ENCODE results near the gene SLC44A2. TPM values are rescaled to one million over a fixed set of nuclear protein-coding genes. Genes with fewer than 3 reads are reported as not detected.

The SLC44A2 gene
- total RNA-seq, 1 donor, result 49.9 TPM

GRCh38 chr19:10583036-10583776 is 42.1 kb upstream of the SLC44A2 start:
- H3K27me3 ChIP-seq (ENCODE audit: insufficient read depth, low read length), result peaks cover 16% of the 10 kb centered on the region

GRCh38 chr19:10586396-10586795 is 39.0 kb upstream of the SLC44A2 start:
- no peak overlapping the region for H3K27ac ChIP-seq (ENCODE audit: low read depth, low read length)
- no peak for DNase-seq (ENCODE audit: insufficient read length, low spot score, missing footprints)
- peaks cover 16% of the 10 kb centered on the region for H3K27me3 ChIP-seq (ENCODE audit: insufficient read depth, low read length)
- no peak for TF ChIP-seq CTCF (IDR thresholded peaks at IDR 0.05; ENCODE audit: extremely low read depth, low read depth, low read length)
- H2AFZ ChIP-seq (ENCODE audit: low read length), result no peak overlapping the region
- no peaks in the 10 kb centered on the region for H4K20me1 ChIP-seq (ENCODE audit: insufficient read depth, low read length)
- no peak overlapping the region for H3K4me2 ChIP-seq (ENCODE audit: insufficient read depth, low read length)
- no peaks in the 10 kb centered on the region for H3K36me3 ChIP-seq (ENCODE audit: insufficient read depth, low read length)
- H3K9me3 ChIP-seq (ENCODE audit: low read depth, low read length), result no peaks in the 10 kb centered on the region
- H3K79me2 ChIP-seq (ENCODE audit: insufficient read depth, low read length), result no peaks in the 10 kb centered on the region
- H3K4me3 ChIP-seq (ENCODE audit: insufficient read depth, low read length), result no peak overlapping the region
- no peaks in the 10 kb centered on the region for H3K4me1 ChIP-seq (ENCODE audit: insufficient read depth, low read length)

More at GRCh38 chr19:10583036-10583776, 42.1 kb upstream of the SLC44A2 start:
- TF ChIP-seq CTCF (IDR thresholded peaks at IDR 0.05; ENCODE audit: extremely low read depth, low read depth, low read length), result no peak
- H3K4me1 ChIP-seq (ENCODE audit: insufficient read depth, low read length), result no peaks in the 10 kb centered on the region
- H3K9me3 ChIP-seq (ENCODE audit: low read depth, low read length), result no peaks in the 10 kb centered on the region
- H3K36me3 ChIP-seq (ENCODE audit: insufficient read depth, low read length), result no peaks in the 10 kb centered on the region
- no peak overlapping the region for H3K4me3 ChIP-seq (ENCODE audit: insufficient read depth, low read length)
- H3K79me2 ChIP-seq (ENCODE audit: insufficient read depth, low read length), result no peaks in the 10 kb centered on the region
- no peak overlapping the region for H3K4me2 ChIP-seq (ENCODE audit: insufficient read depth, low read length)
- no peak overlapping the region for H2AFZ ChIP-seq (ENCODE audit: low read length)
- H4K20me1 ChIP-seq (ENCODE audit: insufficient read depth, low read length), result no peaks in the 10 kb centered on the region
- H3K27ac ChIP-seq (ENCODE audit: low read depth, low read length), result no peak overlapping the region
- no peak for DNase-seq (ENCODE audit: insufficient read length, low spot score, missing footprints)

- Histone ChIP-seq H3K4me2 (ENCODE audit: insufficient read depth, low read length) (no peak within 1 kb of the TSS), H3K36me3 (ENCODE audit: insufficient read depth, low read length) (no peaks in the 10 kb centered on the region)
- TF ChIP-seq CTCF (IDR thresholded peaks at IDR 0.05; ENCODE audit: extremely low read depth, low read depth, low read length), result no peak
Observed at GRCh38 chr19:10587022-10587838, 38.1 kb upstream of the SLC44A2 start, which contains the start of gene AP1M2. AP1M2 (minus strand) TSS chr19:10587312; CDS start chr19:10587231, 81 bp downstream.

GRCh38 chr19:10587839-10588150 is 37.6 kb upstream of the SLC44A2 start:
- Histone ChIP-seq H3K4me1 (ENCODE audit: insufficient read depth, low read length) (no peaks in the 10 kb centered on the region), H3K36me3 (ENCODE audit: insufficient read depth, low read length) (no peaks in the 10 kb centered on the region), H3K27ac (ENCODE audit: low read depth, low read length) (no peak overlapping the region), H3K4me2 (ENCODE audit: insufficient read depth, low read length) (no peak overlapping the region), H3K27me3 (ENCODE audit: insufficient read depth, low read length) (peaks cover 16% of the 10 kb centered on the region), H3K9me3 (ENCODE audit: low read depth, low read length) (no peaks in the 10 kb centered on the region), H3K4me3 (ENCODE audit: insufficient read depth, low read length) (no peak overlapping the region), H3K79me2 (ENCODE audit: insufficient read depth, low read length) (no peaks in the 10 kb centered on the region), H2AFZ (ENCODE audit: low read length) (no peak overlapping the region), H4K20me1 (ENCODE audit: insufficient read depth, low read length) (no peaks in the 10 kb centered on the region)
- no peak for TF ChIP-seq CTCF (IDR thresholded peaks at IDR 0.05; ENCODE audit: extremely low read depth, low read depth, low read length)
- no peak for DNase-seq (ENCODE audit: insufficient read length, low spot score, missing footprints)

More at GRCh38 chr19:10587022-10587838, 38.1 kb upstream of the SLC44A2 start, which contains the start of gene AP1M2:
- DNase-seq (ENCODE audit: insufficient read length, low spot score, missing footprints), result no peak
- no peaks in the 10 kb centered on the region for H3K9me3 ChIP-seq (ENCODE audit: low read depth, low read length)
- H2AFZ ChIP-seq (ENCODE audit: low read length), result no peak within 1 kb of the TSS
- H3K4me1 ChIP-seq (ENCODE audit: insufficient read depth, low read length), result no peaks in the 10 kb centered on the region
- no peak within 1 kb of the TSS for H3K4me3 ChIP-seq (ENCODE audit: insufficient read depth, low read length)
- H3K79me2 ChIP-seq (ENCODE audit: insufficient read depth, low read length), result no peaks in the 10 kb centered on the region
- no peaks in the 10 kb centered on the region for H4K20me1 ChIP-seq (ENCODE audit: insufficient read depth, low read length)
- H3K27me3 ChIP-seq (ENCODE audit: insufficient read depth, low read length), result peaks cover 16% of the 10 kb centered on the region
- no peak within 1 kb of the TSS for H3K27ac ChIP-seq (ENCODE audit: low read depth, low read length)
